CD4-positive, alpha-beta T cell (primary cell): ENCODE results near the gene SMCO2. TPM values are rescaled to one million over a fixed set of nuclear protein-coding genes. Genes with fewer than 3 reads are reported as not detected.

Experiments
- ATAC-seq: fragments of 200-7000 bp; cut with Tn5 transposase; one replicate; pipeline ENCODE4 v1.10.0; 2022; ENCODE audit warnings: mild to moderate bottlenecking; ENCODE audit not compliant: poor library complexity
- CTCF ChIA-PET: fragments of 350-600 bp; sonication (Branson Sonifier 250); formaldehyde crosslinking; loops from one replicate; lab custom pipeline; 2021; ENCODE audit warnings: antibody characterized with exemption, inconsistent platforms; lab: Charles Lee
- POLR2A ChIA-PET: fragments of 350-600 bp; sonication (Branson Sonifier 250); formaldehyde crosslinking; loops from one replicate; lab custom pipeline; 2021; ENCODE audit warnings: antibody characterized with exemption, inconsistent platforms; lab: Charles Lee
- DNase-seq, 14 experiments: peaks; one replicate each; pipeline ENCODE4 v3.0.0-alpha.2; 2013 to 2020; ENCODE audit warnings: mixed read lengths in 2 of 14
- H3K27ac ChIP-seq, 2 donors: one replicate each; pipeline versions ENCODE4 v1.5.1 to v1.7.0; 2013; ENCODE audit warnings: low read length in 2 of 2, low read depth in 1 of 2, mild to moderate bottlenecking in 1 of 2
- H3K27me3 ChIP-seq, 2 experiments: 1 replicate in 1 of 2; 2 replicates in 1 of 2; pipeline versions ENCODE4 v1.6.1 to v1.7.0; 2013; ENCODE audit warnings: low read length in 2 of 2, control low read depth in 1 of 2, mild to moderate bottlenecking in 1 of 2, moderate library complexity in 1 of 2; ENCODE audit not compliant: insufficient read depth in 2 of 2, control insufficient read depth in 1 of 2
- H3K36me3 ChIP-seq: one replicate; pipeline ENCODE4 v1.6.1; 2013; ENCODE audit warnings: low read length, control low read depth; ENCODE audit not compliant: insufficient read depth
- H3K4me1 ChIP-seq: one replicate; pipeline ENCODE4 v1.6.1; 2013; ENCODE audit warnings: low read length, control low read depth; ENCODE audit not compliant: insufficient read depth
- H3K4me3 ChIP-seq: one replicate; pipeline ENCODE4 v1.5.1; 2013; ENCODE audit warnings: mild to moderate bottlenecking, low read length, moderate library complexity
- H3K9me3 ChIP-seq, 2 experiments: 1 replicate in 1 of 2; 2 replicates in 1 of 2; pipeline versions ENCODE4 v1.6.1 to v1.7.0; 2013; ENCODE audit warnings: low read length in 2 of 2, mild to moderate bottlenecking in 2 of 2, control low read depth in 1 of 2, moderate library complexity in 1 of 2; ENCODE audit not compliant: control insufficient read depth in 1 of 2, insufficient read depth in 1 of 2
- H3K27ac Mint-ChIP-seq: one replicate; pipeline ENCODE4 v1.8.0; 2020; ENCODE audit warnings: mixed read lengths
- H3K27me3 Mint-ChIP-seq: one replicate; pipeline ENCODE4 v1.8.0; 2021; ENCODE audit warnings: mixed read lengths
- H3K36me3 Mint-ChIP-seq: one replicate; pipeline ENCODE4 v1.8.0; 2021; ENCODE audit warnings: low read depth, mixed read lengths
- H3K4me1 Mint-ChIP-seq: one replicate; pipeline ENCODE4 v1.8.0; 2021; ENCODE audit warnings: low read depth, mixed read lengths
- H3K4me3 Mint-ChIP-seq: one replicate; pipeline ENCODE4 v1.8.0; 2020; ENCODE audit warnings: mild to moderate bottlenecking, mixed read lengths
- H3K9me3 Mint-ChIP-seq: one replicate; pipeline ENCODE4 v1.8.0; 2020; ENCODE audit warnings: mixed read lengths
- intact Hi-C, 2 experiments: fragments of 100-400 bp; cut with DNase I in 1 of 2; cut with micrococcal nuclease in 1 of 2; formaldehyde crosslinking; loops; one replicate each; pipeline versions ENCODE4 v1.15.1 to v1.9.0; 2023 to 2025; cut with DNase I, micrococcal nuclease
- total RNA-seq, 174 experiments: library from RNA in 2 of 174; stranded (reverse) in 2 of 174; gene quantifications; one replicate each; pipeline ENCODE4 v1.2.3 and lab custom pipeline; 2021 to 2026
- TF ChIP-seq, protein P1 (sequence below): fragments of 200-600 bp; IDR thresholded peaks from one replicate; pipeline ENCODE4 v1.8.0; 2022; ENCODE audit warnings: antibody characterized with exemption, mild to moderate bottlenecking

The SMCO2 gene
- total RNA-seq, 2 experiments from 2014 or later = not detected

DNA sequence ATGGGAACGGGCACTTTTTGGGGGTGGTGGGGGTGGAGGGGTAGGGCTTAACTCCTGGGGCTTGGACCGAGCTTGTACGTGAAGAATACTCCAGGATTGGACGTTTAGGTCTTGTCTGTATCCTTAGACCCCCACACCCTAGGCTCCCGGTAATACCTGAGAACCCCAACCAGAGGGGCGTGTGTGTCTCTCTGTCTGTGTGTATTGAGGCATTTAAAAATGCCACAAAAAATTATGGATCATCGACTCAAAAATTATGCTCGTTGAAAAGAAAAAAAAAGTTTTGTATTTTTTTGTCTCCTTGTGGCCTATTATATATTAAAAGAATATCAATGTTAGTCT is 77.9 kb downstream of the SMCO2 start:
- intact Hi-C loops = loop anchor here (2.0 to 10.0 kb wide), 6 partner anchors 90 to 1860 kb away; partner anchors contain the start of genes ERGIC2 (in 1 of the 2), ITPR2 (in 1 of the 2), MRPS35 (in 1 of the 2) and STK38L (in 1 of the 2)
- ChIA-PET CTCF (no interaction called here), POLR2A (interaction anchor here (1.4 to 1.8 kb wide), 2 partner anchors 9 to 90 kb away, joined by 4 to 6 read pairs; no protein-coding TSS in a partner anchor)
- Mint-ChIP-seq H3K4me1 (peaks cover 40% of the 10 kb centered on the region), H3K9me3 (no peaks in the 10 kb centered on the region), H3K36me3 (peaks cover 8% of the 10 kb centered on the region), H3K27ac (peak overlapping the region; percentile 96), H3K4me3 (peak overlapping the region; percentile 99), H3K27me3 (no peaks in the 10 kb centered on the region)
- H3K4me3 ChIP-seq = peak overlapping the region; percentile 75
- no peaks in the 10 kb centered on the region for H3K27me3 ChIP-seq
- H3K27ac ChIP-seq = no peak overlapping the region
- peaks cover 16% of the 10 kb centered on the region for H3K4me1 ChIP-seq
- ATAC-seq = no peak
- no peak for DNase-seq
- H3K36me3 ChIP-seq = no peaks in the 10 kb centered on the region
- no peaks in the 10 kb centered on the region for H3K9me3 ChIP-seq
- TF ChIP-seq, protein P1, sequence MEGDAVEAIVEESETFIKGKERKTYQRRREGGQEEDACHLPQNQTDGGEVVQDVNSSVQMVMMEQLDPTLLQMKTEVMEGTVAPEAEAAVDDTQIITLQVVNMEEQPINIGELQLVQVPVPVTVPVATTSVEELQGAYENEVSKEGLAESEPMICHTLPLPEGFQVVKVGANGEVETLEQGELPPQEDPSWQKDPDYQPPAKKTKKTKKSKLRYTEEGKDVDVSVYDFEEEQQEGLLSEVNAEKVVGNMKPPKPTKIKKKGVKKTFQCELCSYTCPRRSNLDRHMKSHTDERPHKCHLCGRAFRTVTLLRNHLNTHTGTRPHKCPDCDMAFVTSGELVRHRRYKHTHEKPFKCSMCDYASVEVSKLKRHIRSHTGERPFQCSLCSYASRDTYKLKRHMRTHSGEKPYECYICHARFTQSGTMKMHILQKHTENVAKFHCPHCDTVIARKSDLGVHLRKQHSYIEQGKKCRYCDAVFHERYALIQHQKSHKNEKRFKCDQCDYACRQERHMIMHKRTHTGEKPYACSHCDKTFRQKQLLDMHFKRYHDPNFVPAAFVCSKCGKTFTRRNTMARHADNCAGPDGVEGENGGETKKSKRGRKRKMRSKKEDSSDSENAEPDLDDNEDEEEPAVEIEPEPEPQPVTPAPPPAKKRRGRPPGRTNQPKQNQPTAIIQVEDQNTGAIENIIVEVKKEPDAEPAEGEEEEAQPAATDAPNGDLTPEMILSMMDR = no peak

DNA sequence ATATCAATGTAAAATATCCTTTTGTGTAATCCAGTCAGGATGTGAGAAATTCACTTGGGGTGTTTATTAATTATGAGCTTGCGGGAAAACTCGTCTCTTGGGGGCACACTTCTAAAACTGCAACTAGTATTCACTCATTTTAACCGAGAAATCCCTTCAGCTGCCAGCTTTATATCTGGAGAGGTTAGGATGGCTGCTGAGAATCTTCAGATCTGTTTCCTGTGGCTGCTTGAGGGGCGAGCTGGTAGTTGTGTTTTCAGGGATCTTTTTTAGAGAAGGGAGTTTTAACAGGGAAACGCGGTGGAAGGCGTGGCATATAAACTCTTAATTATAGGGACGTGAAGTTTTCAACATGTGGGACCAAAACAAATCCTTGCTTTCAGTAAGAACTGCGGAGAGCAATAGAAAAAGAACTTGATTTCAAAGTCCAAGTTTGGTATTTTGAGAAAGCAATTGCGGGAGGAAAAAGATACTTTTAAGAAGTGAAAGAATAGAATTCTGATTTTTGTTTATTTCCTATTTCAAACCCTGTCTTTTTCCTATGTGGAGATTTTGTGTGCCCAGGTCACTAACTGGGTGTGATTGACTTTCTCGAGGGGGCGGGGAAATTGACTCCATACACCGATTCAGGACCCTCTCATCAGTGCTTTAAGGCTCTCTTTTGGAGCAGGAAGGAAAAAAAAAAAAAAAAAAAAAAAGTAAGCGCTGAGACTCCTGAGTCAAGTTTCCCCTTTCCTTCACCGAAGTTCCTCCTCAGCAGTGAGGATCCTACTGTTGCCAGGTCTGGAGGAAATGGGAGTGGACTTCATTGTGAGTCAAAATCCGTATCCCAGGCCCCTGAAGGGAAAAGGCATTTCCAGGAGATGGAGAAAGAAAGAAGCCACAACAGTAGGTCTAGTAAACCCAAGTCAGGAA is 78.6 kb downstream of the SMCO2 start:
- intact Hi-C loops = loop anchor here (2.0 to 10.0 kb wide), 6 partner anchors 90 to 1860 kb away; partner anchors contain the start of genes ERGIC2 (in 1 of the 2), ITPR2 (in 1 of the 2), MRPS35 (in 1 of the 2) and STK38L (in 1 of the 2)
- Mint-ChIP-seq H3K9me3 (no peaks in the 10 kb centered on the region), H3K27ac (peak overlapping the region; percentile 96), H3K36me3 (peaks cover 8% of the 10 kb centered on the region), H3K4me1 (peaks cover 40% of the 10 kb centered on the region), H3K4me3 (peak overlapping the region; percentile 99), H3K27me3 (no peaks in the 10 kb centered on the region)
- TF ChIP-seq, protein P1 = no peak
- no peak for ATAC-seq
- Histone ChIP-seq H3K36me3 (no peaks in the 10 kb centered on the region), H3K27me3 (no peaks in the 10 kb centered on the region), H3K27ac (no peak overlapping the region), H3K4me1 (peaks cover 16% of the 10 kb centered on the region), H3K4me3 (peak overlapping the region; percentile 75), H3K9me3 (no peaks in the 10 kb centered on the region)
- ChIA-PET CTCF (no interaction called here), POLR2A (no interaction called here)
- DNase-seq = peak in 1 of 14 experiments; percentile 8

- Mint-ChIP-seq H3K4me3 (no peak overlapping the region), H3K4me1 (peaks cover 35% of the 10 kb centered on the region), H3K36me3 (peaks cover 8% of the 10 kb centered on the region), H3K27me3 (no peaks in the 10 kb centered on the region), H3K27ac (no peak overlapping the region), H3K9me3 (no peaks in the 10 kb centered on the region)
- DNase-seq = no peak
- CTCF ChIA-PET = no interaction called here
- TF ChIP-seq, protein P1 = no peak
- ATAC-seq = no peak
- no peak overlapping the region for H3K4me3 ChIP-seq
- H3K4me1 ChIP-seq = peaks cover 16% of the 10 kb centered on the region
- POLR2A ChIA-PET = no interaction called here
- no peaks in the 10 kb centered on the region for H3K36me3 ChIP-seq
- H3K9me3 ChIP-seq = no peaks in the 10 kb centered on the region
- H3K27ac ChIP-seq = no peak overlapping the region
- intact Hi-C loops = loop anchor here in 1 of 2 experiments (10.0 kb wide), 2 partner anchors 1413 to 1857 kb away; partner anchors contain the start of gene ERGIC2
- H3K27me3 ChIP-seq = no peaks in the 10 kb centered on the region
Measured at GRCh38 chr12:27527512-27527911, 81.0 kb downstream of the SMCO2 start.
